ENCODE measurements around the gene VANGL1.

Gene VANGL1

GRCh38 chr1:115697619-115698018 lies 55.8 kb downstream of the VANGL1 start:
- DNase-seq (ENCODE audit: low spot score), result no peak
- ChIA-PET POLR2A (ENCODE audit: low non-redundant PET) (no interaction called here), CTCF (no interaction called here)

GRCh38 chr1:115701090-115701489 lies 59.3 kb downstream of the VANGL1 start:
- POLR2A ChIA-PET (ENCODE audit: low non-redundant PET), result no interaction called here
- DNase-seq (ENCODE audit: low spot score), result no peak
- no peak overlapping the region for H3K27ac ChIP-seq
- CTCF ChIA-PET, result interaction anchor here (0.6 to 0.7 kb wide), 2 partner anchors 12 to 70 kb away, joined by 3 to 4 read pairs; no protein-coding TSS in a partner anchor
- TF ChIP-seq, protein P1, sequence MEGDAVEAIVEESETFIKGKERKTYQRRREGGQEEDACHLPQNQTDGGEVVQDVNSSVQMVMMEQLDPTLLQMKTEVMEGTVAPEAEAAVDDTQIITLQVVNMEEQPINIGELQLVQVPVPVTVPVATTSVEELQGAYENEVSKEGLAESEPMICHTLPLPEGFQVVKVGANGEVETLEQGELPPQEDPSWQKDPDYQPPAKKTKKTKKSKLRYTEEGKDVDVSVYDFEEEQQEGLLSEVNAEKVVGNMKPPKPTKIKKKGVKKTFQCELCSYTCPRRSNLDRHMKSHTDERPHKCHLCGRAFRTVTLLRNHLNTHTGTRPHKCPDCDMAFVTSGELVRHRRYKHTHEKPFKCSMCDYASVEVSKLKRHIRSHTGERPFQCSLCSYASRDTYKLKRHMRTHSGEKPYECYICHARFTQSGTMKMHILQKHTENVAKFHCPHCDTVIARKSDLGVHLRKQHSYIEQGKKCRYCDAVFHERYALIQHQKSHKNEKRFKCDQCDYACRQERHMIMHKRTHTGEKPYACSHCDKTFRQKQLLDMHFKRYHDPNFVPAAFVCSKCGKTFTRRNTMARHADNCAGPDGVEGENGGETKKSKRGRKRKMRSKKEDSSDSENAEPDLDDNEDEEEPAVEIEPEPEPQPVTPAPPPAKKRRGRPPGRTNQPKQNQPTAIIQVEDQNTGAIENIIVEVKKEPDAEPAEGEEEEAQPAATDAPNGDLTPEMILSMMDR (conservative IDR thresholded peaks at IDR 0.05; ENCODE audit: low read depth), result no peak

More at GRCh38 chr1:115697619-115698018, 55.8 kb downstream of the VANGL1 start:
- H3K27ac ChIP-seq, result no peak overlapping the region
- TF ChIP-seq, protein P1 (conservative IDR thresholded peaks at IDR 0.05; ENCODE audit: low read depth), result no peak

GRCh38 chr1:115702959-115703358 lies 61.2 kb downstream of the VANGL1 start:
- TF ChIP-seq, protein P1 (conservative IDR thresholded peaks at IDR 0.05; ENCODE audit: low read depth), result no peak
- H3K27ac ChIP-seq, result no peak overlapping the region
- DNase-seq (ENCODE audit: low spot score), result no peak
- ChIA-PET CTCF (interaction anchor here (0.6 kb wide), 1 partner anchor 892 kb away, joined by 5 read pairs; no protein-coding TSS in a partner anchor), POLR2A (ENCODE audit: low non-redundant PET) (no interaction called here)

DNA sequence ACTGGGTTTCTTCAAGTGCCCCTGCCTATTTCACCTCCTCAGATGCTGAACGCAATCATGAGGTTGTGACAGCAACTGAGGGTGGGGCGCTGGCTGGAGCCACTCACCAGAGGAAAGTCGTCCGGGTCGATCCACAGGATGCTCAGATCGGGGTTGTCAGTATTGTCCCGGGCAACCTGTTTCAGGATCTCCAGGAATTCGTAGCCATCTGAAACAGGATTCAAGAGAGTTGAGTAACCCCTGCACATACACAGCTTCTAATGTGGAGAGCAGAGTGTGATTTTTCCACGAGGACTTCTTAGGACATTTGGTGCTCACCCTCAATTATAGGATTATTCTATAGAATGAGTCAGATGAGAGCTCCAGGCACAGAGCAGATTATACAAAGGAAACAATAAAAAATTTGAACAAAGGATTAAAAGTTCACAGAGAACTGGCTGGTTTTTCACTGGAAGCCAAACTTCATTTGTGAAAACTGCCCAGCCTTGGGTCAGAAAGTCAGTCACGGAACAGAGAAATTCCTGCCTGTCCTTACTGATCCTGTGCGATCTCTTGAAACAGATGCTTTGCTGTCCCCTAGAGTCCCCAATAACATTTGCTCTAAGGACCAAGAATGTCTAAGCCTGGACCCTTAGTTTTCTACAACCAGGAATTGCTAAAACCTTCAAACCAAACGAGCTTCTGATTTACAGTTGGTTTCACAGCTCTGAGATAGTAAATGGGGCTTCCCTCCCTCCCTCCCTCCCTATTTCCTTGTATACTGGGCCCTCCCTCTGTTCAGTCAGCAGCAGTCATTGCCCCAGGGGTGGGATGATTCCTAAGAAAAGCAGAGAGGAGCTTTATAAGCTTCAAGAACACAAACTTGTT lies 63.5 kb downstream of the VANGL1 start:
- ChIA-PET POLR2A (ENCODE audit: low non-redundant PET) (no interaction called here), CTCF (interaction anchor here (0.5 to 1.8 kb wide), 6 partner anchors 9 to 96 kb away, joined by 3 to 13 read pairs (median 6); no protein-coding TSS in a partner anchor)

DNA sequence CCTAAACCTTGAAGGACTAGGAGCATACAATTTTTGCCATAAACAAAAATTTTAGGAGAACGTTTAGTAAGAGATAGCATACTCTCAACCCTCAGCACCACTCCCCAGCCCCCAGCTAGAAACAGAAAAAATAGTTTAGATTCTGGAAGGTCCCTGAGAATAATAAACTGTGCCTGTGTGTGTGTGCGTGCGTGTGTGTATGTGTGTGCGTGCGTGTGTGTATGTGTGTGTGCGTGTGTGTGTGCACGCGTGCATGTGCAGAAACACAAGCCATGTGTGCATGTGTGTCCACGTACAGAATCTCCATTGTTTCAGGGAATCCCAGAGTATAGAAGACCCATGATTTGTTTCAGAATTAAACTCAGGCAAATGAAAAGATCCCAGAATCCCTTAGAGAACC lies 64.2 kb downstream of the VANGL1 start:
- DNase-seq (ENCODE audit: low spot score), result no peak
- ChIA-PET CTCF (interaction anchor here (0.5 to 2.7 kb wide), 18 partner anchors 9 to 228 kb away, joined by 3 to 13 read pairs (median 4); partner anchors contain the start of gene VANGL1), POLR2A (ENCODE audit: low non-redundant PET) (no interaction called here)
- H3K27ac ChIP-seq, result no peak overlapping the region
- TF ChIP-seq, protein P1 (conservative IDR thresholded peaks at IDR 0.05; ENCODE audit: low read depth), result no peak

More for the DNA sequence above, 63.5 kb downstream of the VANGL1 start:
- peak; percentile 27 for DNase-seq (ENCODE audit: low spot score)
- TF ChIP-seq, protein P1 (conservative IDR thresholded peaks at IDR 0.05; ENCODE audit: low read depth), result no peak
- no peak overlapping the region for H3K27ac ChIP-seq

GRCh38 chr1:115706587-115707425 lies 65.0 kb downstream of the VANGL1 start:
- CTCF ChIA-PET, result interaction anchor here (0.5 to 2.7 kb wide), 34 partner anchors 8 to 1903 kb away, joined by 3 to 13 read pairs (median 3); partner anchors contain the start of gene VANGL1
- POLR2A ChIA-PET (ENCODE audit: low non-redundant PET), result interaction anchor here (0.7 kb wide), 1 partner anchor 29 kb away, joined by 4 read pairs; no protein-coding TSS in a partner anchor
- no peak for DNase-seq (ENCODE audit: low spot score)
- TF ChIP-seq, protein P1 (conservative IDR thresholded peaks at IDR 0.05; ENCODE audit: low read depth), result peak; percentile 67
- H3K27ac ChIP-seq, result no peak overlapping the region

Data from RWPE1 (cell line).